Activated CD8-positive, alpha-beta T cell treated with anti-CD3 and anti-CD28 coated beads for 36 hours (primary cell): ENCODE results near the gene FAM177A1. TPM values are rescaled to one million over a fixed set of nuclear protein-coding genes. Genes with fewer than 3 reads are reported as not detected.

Source experiments
- ATAC-seq: fragments of 200-7000 bp; cut with Tn5 transposase; one replicate; pipeline ENCODE4 v1.10.0; 2021; ENCODE audit warnings: mild to moderate bottlenecking, moderate library complexity
- CTCF ChIA-PET: fragments of 350-600 bp; sonication (Branson Sonifier 250); formaldehyde crosslinking; loops from one replicate; lab custom pipeline; 2021; ENCODE audit warnings: antibody characterized with exemption; lab: Charles Lee
- POLR2A ChIA-PET: fragments of 350-600 bp; sonication (Branson Sonifier 250); formaldehyde crosslinking; loops from one replicate; lab custom pipeline; 2021; ENCODE audit warnings: antibody characterized with exemption; lab: Charles Lee
- DNase-seq: peaks from one replicate; pipeline ENCODE4 v3.0.0-alpha.2; 2020
- H3K27ac Mint-ChIP-seq: one replicate; pipeline ENCODE4 v1.8.0; 2021; ENCODE audit warnings: mild to moderate bottlenecking, mixed read lengths
- H3K27me3 Mint-ChIP-seq: one replicate; pipeline ENCODE4 v1.8.0; 2021; ENCODE audit warnings: mixed read lengths
- H3K36me3 Mint-ChIP-seq: one replicate; pipeline ENCODE4 v1.8.0; 2021; ENCODE audit warnings: low read depth, mixed read lengths
- H3K4me1 Mint-ChIP-seq: one replicate; pipeline ENCODE4 v1.8.0; 2021; ENCODE audit warnings: low read depth, mixed read lengths
- H3K4me3 Mint-ChIP-seq: one replicate; pipeline ENCODE4 v1.8.0; 2021; ENCODE audit warnings: mild to moderate bottlenecking, moderate library complexity, mixed read lengths
- H3K9me3 Mint-ChIP-seq: one replicate; pipeline ENCODE4 v1.8.0; 2021; ENCODE audit warnings: mixed read lengths
- intact Hi-C: fragments of 100-400 bp; cut with micrococcal nuclease; formaldehyde crosslinking; loops from one replicate; pipeline ENCODE4 v1.10.0; 2022
- total RNA-seq, 2 experiments: library from RNA; stranded (reverse); gene quantifications; one replicate each; pipeline ENCODE4 v1.2.3, GENCODE V29; 2021
- TF ChIP-seq, protein P1 (sequence below): fragments of 200-600 bp; IDR thresholded peaks from one replicate; pipeline ENCODE4 v1.8.0; 2022; ENCODE audit warnings: antibody characterized with exemption, mild to moderate bottlenecking

Gene FAM177A1
- total RNA-seq, 2 experiments from 2014 or later: 28.0 to 35.8 TPM

DNA sequence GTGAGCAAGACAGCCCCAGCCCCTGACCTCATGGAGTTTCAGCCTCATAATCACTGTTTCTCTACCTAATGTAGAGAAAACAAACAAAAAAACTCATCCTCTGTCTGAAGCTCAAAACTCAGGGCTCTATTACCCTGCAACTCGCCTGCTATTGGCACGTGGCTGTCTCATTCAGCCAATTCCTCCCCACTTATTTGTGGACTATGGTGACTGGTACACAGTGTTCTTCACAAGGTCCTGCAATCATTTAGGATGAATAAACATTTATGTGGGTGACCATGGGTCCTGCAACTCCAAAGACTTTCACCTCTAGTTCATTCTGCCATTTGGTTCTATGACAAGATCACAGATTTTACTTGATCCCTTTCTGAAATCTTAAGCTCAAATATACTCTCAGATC is 71.0 kb downstream of the FAM177A1 start:
- intact Hi-C loops: no loop called here
- Mint-ChIP-seq H3K4me1 (peaks cover 43% of the 10 kb centered on the region), H3K4me3 (no peak overlapping the region), H3K36me3 (peaks cover 41% of the 10 kb centered on the region), H3K27me3 (no peaks in the 10 kb centered on the region), H3K9me3 (no peaks in the 10 kb centered on the region), H3K27ac (peak overlapping the region; percentile 71)
- ChIA-PET POLR2A (interaction anchor here (1.5 to 1.8 kb wide), 2 partner anchors 18 to 288 kb away, joined by 3 to 5 read pairs; partner anchors contain the start of gene NFKBIA), CTCF (interaction anchor here (0.6 kb wide), 1 partner anchor 679 kb away, joined by 3 read pairs; no protein-coding TSS in a partner anchor)
- TF ChIP-seq, protein P1, sequence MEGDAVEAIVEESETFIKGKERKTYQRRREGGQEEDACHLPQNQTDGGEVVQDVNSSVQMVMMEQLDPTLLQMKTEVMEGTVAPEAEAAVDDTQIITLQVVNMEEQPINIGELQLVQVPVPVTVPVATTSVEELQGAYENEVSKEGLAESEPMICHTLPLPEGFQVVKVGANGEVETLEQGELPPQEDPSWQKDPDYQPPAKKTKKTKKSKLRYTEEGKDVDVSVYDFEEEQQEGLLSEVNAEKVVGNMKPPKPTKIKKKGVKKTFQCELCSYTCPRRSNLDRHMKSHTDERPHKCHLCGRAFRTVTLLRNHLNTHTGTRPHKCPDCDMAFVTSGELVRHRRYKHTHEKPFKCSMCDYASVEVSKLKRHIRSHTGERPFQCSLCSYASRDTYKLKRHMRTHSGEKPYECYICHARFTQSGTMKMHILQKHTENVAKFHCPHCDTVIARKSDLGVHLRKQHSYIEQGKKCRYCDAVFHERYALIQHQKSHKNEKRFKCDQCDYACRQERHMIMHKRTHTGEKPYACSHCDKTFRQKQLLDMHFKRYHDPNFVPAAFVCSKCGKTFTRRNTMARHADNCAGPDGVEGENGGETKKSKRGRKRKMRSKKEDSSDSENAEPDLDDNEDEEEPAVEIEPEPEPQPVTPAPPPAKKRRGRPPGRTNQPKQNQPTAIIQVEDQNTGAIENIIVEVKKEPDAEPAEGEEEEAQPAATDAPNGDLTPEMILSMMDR: no peak
- no peak for ATAC-seq
- DNase-seq: no peak

DNA sequence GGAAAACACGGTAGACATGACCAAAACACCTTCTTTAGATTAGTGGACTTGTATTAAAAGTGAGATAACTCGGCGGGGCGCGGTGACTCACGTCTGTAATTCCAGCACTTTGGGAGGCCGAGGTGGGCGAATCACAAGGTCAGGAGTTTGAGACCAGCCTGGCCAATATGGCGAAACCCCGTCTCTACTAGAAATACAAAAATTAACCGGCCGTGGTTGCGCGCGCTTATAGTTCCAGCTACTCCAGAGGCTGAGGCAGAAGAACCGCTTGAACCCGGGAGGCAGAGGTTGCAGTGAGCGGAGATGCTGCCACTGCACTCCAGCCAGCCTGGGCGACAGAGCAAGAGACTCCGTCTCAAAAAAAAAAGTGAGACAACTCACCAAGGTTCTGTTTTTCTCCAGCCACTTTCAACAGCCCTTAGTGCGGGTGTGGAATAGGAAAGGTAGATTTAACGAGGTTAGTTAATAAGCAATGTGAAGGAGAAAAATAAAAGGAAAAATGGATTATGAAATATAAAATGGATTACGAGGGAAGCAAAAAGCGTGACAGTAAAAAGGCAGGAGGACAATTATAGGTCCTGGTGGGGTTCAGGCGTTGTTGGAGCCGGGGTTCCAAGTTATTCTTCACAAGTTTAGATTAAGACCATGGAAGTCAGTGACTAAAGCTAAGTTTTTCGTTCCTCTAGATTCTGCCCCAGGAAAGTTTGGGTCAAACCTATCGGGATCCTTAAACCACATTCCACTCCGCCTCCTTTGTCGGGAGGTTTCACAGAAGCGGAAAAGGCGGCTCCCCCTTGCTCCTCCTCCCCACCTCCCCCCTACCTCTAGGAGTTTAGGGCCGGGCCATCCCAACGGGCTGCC is 75.2 kb downstream of the FAM177A1 start:
- ATAC-seq: no peak
- TF ChIP-seq, protein P1: no peak
- peak overlapping the region; percentile 99 for H3K27ac Mint-ChIP-seq
- DNase-seq: peak; percentile 28
- ChIA-PET CTCF (interaction anchor here (0.9 to 1.2 kb wide), 4 partner anchors 15 to 295 kb away, joined by 3 to 4 read pairs (median 3); no protein-coding TSS in a partner anchor), POLR2A (interaction anchor here (1.0 to 7.2 kb wide), 9 partner anchors 8 to 311 kb away, joined by 3 to 56 read pairs (median 5); partner anchors contain the start of genes FAM177A1 and NFKBIA)
- intact Hi-C loops: loop anchor here (5.0 kb wide), 2 partner anchors 171 to 296 kb away; partner anchors contain the start of gene PSMA6
- H3K9me3 Mint-ChIP-seq: no peaks in the 10 kb centered on the region
- peaks cover 31% of the 10 kb centered on the region for H3K36me3 Mint-ChIP-seq
- H3K27me3 Mint-ChIP-seq: no peaks in the 10 kb centered on the region
- H3K4me1 Mint-ChIP-seq: peaks cover 61% of the 10 kb centered on the region
- peak overlapping the region; percentile 84 for H3K4me3 Mint-ChIP-seq

DNA sequence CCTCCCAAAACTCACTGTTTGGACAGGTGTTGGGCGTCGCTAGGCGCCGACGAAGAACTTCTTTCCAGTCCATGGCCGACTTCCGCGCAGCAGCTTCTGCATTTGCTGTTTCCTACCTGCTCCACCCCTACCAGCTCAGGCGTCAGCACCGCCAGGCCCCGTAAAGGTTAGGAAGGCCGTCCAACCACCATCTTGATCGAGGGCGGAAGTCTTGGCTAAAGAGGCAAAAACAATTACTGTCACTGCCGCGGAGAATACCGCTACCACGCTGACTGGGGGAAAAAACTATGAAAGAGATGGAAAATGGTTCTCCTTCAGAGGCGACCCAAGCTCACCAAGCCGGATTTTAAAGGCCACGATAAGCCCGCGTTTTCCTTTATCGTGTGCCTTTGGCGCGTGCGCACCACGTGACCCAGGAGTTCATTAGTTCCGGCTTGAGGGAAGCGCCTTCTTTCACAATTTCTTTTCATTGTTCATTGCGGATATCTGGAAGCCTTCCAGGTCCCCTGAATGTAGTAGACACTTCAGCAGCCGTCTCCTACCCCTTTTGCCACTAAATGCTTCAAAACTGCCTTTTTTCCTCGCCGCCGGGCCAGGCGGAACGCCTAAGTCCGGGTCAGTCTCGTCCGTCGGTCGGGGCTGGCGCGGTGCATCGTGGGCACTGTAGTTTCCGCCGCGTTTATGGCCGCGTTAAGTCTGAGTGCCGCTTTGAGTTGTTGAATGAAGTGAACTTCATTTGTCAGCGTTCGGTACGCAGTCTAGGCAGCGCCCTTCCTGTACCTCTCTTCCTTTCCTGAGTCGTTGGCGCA is 76.0 kb downstream of the FAM177A1 start, which contains the start of the genes PPP2R3C and PRORP:
TSS of gene PPP2R3C (minus strand) at position 104 of the 809 bp plus-strand sequence. CDS start at position 73, 31 bp downstream.
TSS of gene PRORP (plus strand) at position 666 of the 809 bp plus-strand sequence. CDS start 694 bp downstream, outside the sequence.
- ATAC-seq (peak; percentile 86), DNase-seq (peak; percentile 94)
- Mint-ChIP-seq H3K36me3 (peaks cover 30% of the 10 kb centered on the region), H3K27ac (peak within 1 kb of the TSS; percentile 99), H3K27me3 (no peaks in the 10 kb centered on the region), H3K4me3 (peak within 1 kb of the TSS; percentile 84), H3K4me1 (peaks cover 58% of the 10 kb centered on the region), H3K9me3 (no peaks in the 10 kb centered on the region)
- TF ChIP-seq, protein P1: no peak
- POLR2A ChIA-PET: interaction anchor here (0.5 to 7.2 kb wide), 13 partner anchors 9 to 426 kb away, joined by 3 to 56 read pairs (median 4); partner anchors contain the start of genes FAM177A1 and NFKBIA
- CTCF ChIA-PET: interaction anchor here (0.9 to 2.5 kb wide), 6 partner anchors 14 to 294 kb away, joined by 3 to 8 read pairs (median 3); no protein-coding TSS in a partner anchor
- intact Hi-C loops: loop anchor here (2.0 to 5.0 kb wide), 3 partner anchors 139 to 295 kb away; partner anchors contain the start of genes PSMA6 and SRP54

DNA sequence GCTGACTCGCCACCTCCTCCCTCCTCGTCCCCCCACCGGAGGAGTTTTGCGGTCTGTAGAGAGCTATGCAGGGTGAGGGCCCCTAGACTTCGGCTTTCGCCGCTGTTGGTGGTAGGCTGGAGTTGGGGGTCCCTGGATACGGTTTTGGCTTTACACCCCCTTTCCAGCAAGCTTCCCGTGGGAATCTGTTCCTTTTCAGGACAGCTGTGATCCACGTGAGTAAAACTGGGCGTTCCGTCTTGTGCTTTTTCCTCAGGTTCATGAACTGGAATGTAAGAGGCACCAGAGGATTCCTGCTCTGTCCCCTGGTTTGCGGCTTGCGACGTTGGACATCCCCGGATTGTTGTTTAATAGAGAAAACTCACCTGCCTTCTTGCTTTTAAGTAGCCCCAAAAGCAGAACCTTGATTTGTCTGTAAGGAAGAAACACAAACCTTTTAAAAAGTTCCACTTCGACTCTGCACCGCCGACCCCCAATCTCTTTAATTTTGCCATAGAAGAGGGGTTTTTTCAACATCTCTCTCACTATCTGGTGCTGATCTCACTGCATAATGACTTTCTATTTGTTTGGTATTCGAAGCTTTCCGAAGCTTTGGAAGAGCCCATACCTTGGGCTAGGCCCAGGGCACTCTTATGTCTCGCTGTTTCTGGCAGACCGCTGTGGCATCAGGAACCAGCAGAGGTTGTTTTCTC is 76.8 kb downstream of the FAM177A1 start:
- ChIA-PET POLR2A (interaction anchor here (0.5 to 7.2 kb wide), 10 partner anchors 10 to 427 kb away, joined by 3 to 56 read pairs (median 4); partner anchors contain the start of genes FAM177A1 and NFKBIA), CTCF (interaction anchor here (0.6 to 2.5 kb wide), 8 partner anchors 17 to 299 kb away, joined by 3 to 8 read pairs (median 3); no protein-coding TSS in a partner anchor)
- Mint-ChIP-seq H3K36me3 (peaks cover 36% of the 10 kb centered on the region), H3K9me3 (no peaks in the 10 kb centered on the region), H3K27ac (peak overlapping the region; percentile 99), H3K4me3 (peak overlapping the region; percentile 84), H3K27me3 (no peaks in the 10 kb centered on the region), H3K4me1 (peaks cover 60% of the 10 kb centered on the region)
- intact Hi-C loops: loop anchor here (2.0 to 5.0 kb wide), 3 partner anchors 140 to 294 kb away; partner anchors contain the start of genes PSMA6 and SRP54
- DNase-seq: no peak
- TF ChIP-seq, protein P1: no peak
- no peak for ATAC-seq
